ENCODE data around the gene LUC7L. TPM values are rescaled to one million over a fixed set of nuclear protein-coding genes. Genes with fewer than 3 reads are reported as not detected.

Gene LUC7L
- total and polyA plus RNA-seq, 10 of the 15 experiments (the other 5 are each of a cell fraction or from before 2014, with no cell fraction given), result 2.3 to 59.6 (median 44.1) TPM

- ChIA-PET POLR2A (interaction anchor here (0.5 kb wide), 1 partner anchor 53 kb away, joined by 3 read pairs; no protein-coding TSS in a partner anchor), SMC1A (ENCODE audit: uncharacterized antibody, unreplicated experiment) (interaction anchor here (1.1 kb wide), 1 partner anchor 116 kb away, joined by 4 read pairs; no protein-coding TSS in a partner anchor), RAD21 (ENCODE audit: unreplicated experiment) (interaction anchor here (0.6 to 1.4 kb wide), 3 partner anchors 74 to 115 kb away, joined by 3 to 4 read pairs (median 3); no protein-coding TSS in a partner anchor), CTCF (interaction anchor here (0.7 to 3.8 kb wide), 8 partner anchors 13 to 190 kb away, joined by 3 to 20 read pairs (median 4); partner anchors contain the start of gene MRPL28)
- Histone ChIP-seq H3K27me3 (replicated peaks in 1 of 2; ENCODE audit: control insufficient read depth in 2 of 2, insufficient read depth in 2 of 2, low read length in 1 of 2) (peaks cover 2 to 5% of the 10 kb centered on the region in 2 experiments; a peak in 3 of 4 replicates), H3K79me2 (ENCODE audit: control insufficient read depth, insufficient read depth, low read length) (no peaks in the 10 kb centered on the region), H3K9ac (ENCODE audit: control insufficient read depth, insufficient read depth, low read length) (no peak overlapping the region), H4K20me1 (ENCODE audit: control insufficient read depth, insufficient read depth) (no peaks in the 10 kb centered on the region), H3K9me3 (replicated peaks; ENCODE audit: control insufficient read depth, insufficient read depth, low read length) (no peaks in the 10 kb centered on the region), H2AFZ (ENCODE audit: control insufficient read depth, low read depth, low read length) (peak overlapping the region; percentile 79), H3K27ac (ENCODE audit: control insufficient read depth, insufficient read depth) (no peak overlapping the region), H3K4me1 (ENCODE audit: control insufficient read depth, insufficient read depth, low read length) (peaks cover 8% of the 10 kb centered on the region; the same call in 1 of the 2 replicates), H3K36me3 (ENCODE audit: control insufficient read depth in 2 of 2, insufficient read depth in 2 of 2, low read length in 1 of 2) (0 out of 4 replicates have a peak, but pooled peaks cover 0 to 4% of the 10 kb centered on the region in 2 experiments), H3K4me2 (ENCODE audit: control insufficient read depth, insufficient read depth) (peak overlapping the region; percentile 79), H3K4me3 (no peak overlapping the region)
- BruUV-seq (replicated peaks), result no TSS peak
- FAIRE-seq (no peak), DNase-seq (ENCODE audit: low read depth, low spot score) (peak; percentile 7), ATAC-seq (peak; percentile 93)
- 16% methylated on average over 73 of the region's 89 CpGs for WGBS (ENCODE audit: insufficient coverage, insufficient replicate concordance, low lambda C conversion rate, missing lambda C conversion rate)
- intact Hi-C loops (cut with micrococcal nuclease; ENCODE audit: unreplicated experiment) (loop anchor here (1.0 to 2.0 kb wide), 3 partner anchors 64 to 116 kb away; no protein-coding TSS in a partner anchor), in situ Hi-C loops (cut with MboI) (loop anchor here (5.0 kb wide), 1 partner anchor 74 kb away; no protein-coding TSS in a partner anchor)
- TF ChIP-seq MAX (IDR thresholded peaks at IDR 0.05; ENCODE audit: low read depth, low read length) (peak; percentile 94), NFXL1 (IDR thresholded peaks at IDR 0.05; ENCODE audit: borderline replicate concordance) (no peak), TCF12 (IDR thresholded peaks at IDR 0.05; ENCODE audit: low read depth, low read length) (0 out of 2 replicates have a peak, but pooled peaks have one; percentile 42), CREB1 (IDR thresholded peaks at IDR 0.05; ENCODE audit: low read depth) (peak; percentile 11; the same call in 1 of the 2 replicates), KLF5 (IDR thresholded peaks at IDR 0.05; ENCODE audit: partially characterized antibody) (peak; percentile 44), PAX5 (IDR thresholded peaks at IDR 0.05; ENCODE audit: borderline replicate concordance, low read depth, low read length) (peak; percentile 30; the same call in 1 of the 2 replicates), RB1 (IDR thresholded peaks at IDR 0.05; ENCODE audit: borderline replicate concordance) (peak; percentile 91), CEBPZ (IDR thresholded peaks at IDR 0.05; ENCODE audit: low read depth, low read length) (no peak), BCL3 (IDR thresholded peaks at IDR 0.05; ENCODE audit: borderline replicate concordance, insufficient read depth, low read depth, low read length, poor library complexity, severe bottlenecking) (peak; percentile 48), BHLHE40 (IDR thresholded peaks at IDR 0.05; ENCODE audit: borderline replicate concordance in 1 of 2, low read depth in 2 of 2, low read length in 1 of 2) (peak; percentile 32 to 87; a peak in 3 of 4 replicates), BRCA1 (IDR thresholded peaks at IDR 0.05; ENCODE audit: low read depth, low read length) (peak; percentile 61; the same call in 1 of the 2 replicates), EGR1 (IDR thresholded peaks at IDR 0.05; ENCODE audit: borderline replicate concordance in 1 of 2, low read depth in 2 of 2, low read length in 2 of 2) (0 out of 3 replicates have a peak, but pooled peaks of 1 of the 2 experiments have one; percentile 2), USF1 (IDR thresholded peaks at IDR 0.05; ENCODE audit: borderline replicate concordance, extremely low read length, insufficient read depth, low read depth, low read length) (no peak), MTA3 (IDR thresholded peaks at IDR 0.05; ENCODE audit: borderline replicate concordance, low read length) (0 out of 2 replicates have a peak, but pooled peaks have one; percentile 17), LARP7 (IDR thresholded peaks at IDR 0.05) (peak; percentile 79; the same call in 1 of the 2 replicates)
These were observed 48.3 kb downstream of the LUC7L start for GRCh38 chr16:180681-181564.
